A673 (cell line): Measurements from ENCODE around the gene CELF5.

ENCODE experiments used
- EZH2 ChIP-seq: fragments of 200-600 bp; sonication (generic); IDR thresholded peaks from 2 replicates; pipeline ENCODE4 v1.6.1; 2017; ENCODE audit warnings: borderline replicate concordance, low read depth, mild to moderate bottlenecking, mixed read lengths, antibody characterized with exemption, low read length; ENCODE audit not compliant: poor library complexity, severe bottlenecking
- TF ChIP-seq, protein P1 (sequence below): fragments of 300-800, 200-600 bp; sonication (generic); conservative IDR thresholded peaks from 2 replicates; pipeline ENCODE4 v1.5.1; 2017; ENCODE audit warnings: low read depth, mild to moderate bottlenecking, antibody characterized with exemption, low read length, moderate library complexity, mixed read lengths

DNA sequence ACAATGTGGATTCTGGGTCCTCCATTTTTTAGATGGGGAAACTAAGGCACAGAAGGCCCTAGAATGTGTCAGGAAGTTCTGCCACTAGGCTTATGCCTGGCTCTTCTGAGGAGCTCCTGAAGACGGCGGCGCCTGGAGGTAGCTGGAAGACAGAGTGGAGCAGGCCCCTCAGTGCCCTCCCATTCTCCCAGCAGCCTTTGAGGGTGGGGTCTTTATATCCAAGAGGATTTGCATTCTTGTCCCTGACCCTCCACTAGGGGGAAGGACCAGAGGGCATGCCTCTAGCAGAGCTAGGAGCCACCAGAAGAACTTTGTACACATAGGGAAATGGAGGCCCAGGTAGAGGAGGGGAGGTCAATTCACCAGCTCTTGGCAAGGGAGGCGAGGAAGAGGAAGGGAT, 9.4 kb downstream of the CELF5 start:
- TF ChIP-seq, protein P1, sequence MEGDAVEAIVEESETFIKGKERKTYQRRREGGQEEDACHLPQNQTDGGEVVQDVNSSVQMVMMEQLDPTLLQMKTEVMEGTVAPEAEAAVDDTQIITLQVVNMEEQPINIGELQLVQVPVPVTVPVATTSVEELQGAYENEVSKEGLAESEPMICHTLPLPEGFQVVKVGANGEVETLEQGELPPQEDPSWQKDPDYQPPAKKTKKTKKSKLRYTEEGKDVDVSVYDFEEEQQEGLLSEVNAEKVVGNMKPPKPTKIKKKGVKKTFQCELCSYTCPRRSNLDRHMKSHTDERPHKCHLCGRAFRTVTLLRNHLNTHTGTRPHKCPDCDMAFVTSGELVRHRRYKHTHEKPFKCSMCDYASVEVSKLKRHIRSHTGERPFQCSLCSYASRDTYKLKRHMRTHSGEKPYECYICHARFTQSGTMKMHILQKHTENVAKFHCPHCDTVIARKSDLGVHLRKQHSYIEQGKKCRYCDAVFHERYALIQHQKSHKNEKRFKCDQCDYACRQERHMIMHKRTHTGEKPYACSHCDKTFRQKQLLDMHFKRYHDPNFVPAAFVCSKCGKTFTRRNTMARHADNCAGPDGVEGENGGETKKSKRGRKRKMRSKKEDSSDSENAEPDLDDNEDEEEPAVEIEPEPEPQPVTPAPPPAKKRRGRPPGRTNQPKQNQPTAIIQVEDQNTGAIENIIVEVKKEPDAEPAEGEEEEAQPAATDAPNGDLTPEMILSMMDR: no peak
- no peak for TF ChIP-seq EZH2
